GM21723 (cell line): Measurements from ENCODE around the gene SCTR.

Experiments used
- ATAC-seq: cut with Tn5 transposase; IDR thresholded peaks from one replicate; pipeline ENCODE4 v1.9.1; 2021; ENCODE audit warnings: mild to moderate bottlenecking, moderate library complexity; ENCODE audit not compliant: unreplicated experiment

The SCTR gene

GRCh38 chr2:119449521-119449920, 74.8 kb downstream of the SCTR start:
- no peak for ATAC-seq

- no peak for ATAC-seq
Measured at GRCh38 chr2:119448427-119449141, 75.7 kb downstream of the SCTR start.

- ATAC-seq, result no peak
Measured at GRCh38 chr2:119446037-119446436, 78.2 kb downstream of the SCTR start.

- no peak for ATAC-seq
Measured at GRCh38 chr2:119442850-119443249, 81.4 kb downstream of the SCTR start.

- ATAC-seq, result no peak
Measured at GRCh38 chr2:119442226-119442619, 82.1 kb downstream of the SCTR start.

GRCh38 chr2:119441376-119442225, 82.7 kb downstream of the SCTR start:
- no peak for ATAC-seq

- no peak for ATAC-seq
Measured at GRCh38 chr2:119440873-119441272, 83.4 kb downstream of the SCTR start.

GRCh38 chr2:119440501-119440870, 83.8 kb downstream of the SCTR start:
- no peak for ATAC-seq

GRCh38 chr2:119439574-119440500, 84.4 kb downstream of the SCTR start:
- no peak for ATAC-seq

GRCh38 chr2:119438726-119439284, 85.5 kb downstream of the SCTR start:
- ATAC-seq, result no peak

GRCh38 chr2:119438128-119438656, 86.1 kb downstream of the SCTR start:
- ATAC-seq, result no peak

GRCh38 chr2:119436993-119437772, 87.1 kb downstream of the SCTR start:
- ATAC-seq, result no peak

GRCh38 chr2:119435953-119436297, 88.4 kb downstream of the SCTR start:
- no peak for ATAC-seq

- no peak for ATAC-seq
Measured at GRCh38 chr2:119435081-119435952, 89.0 kb downstream of the SCTR start.

- no peak for ATAC-seq
Measured at GRCh38 chr2:119434664-119435063, 89.6 kb downstream of the SCTR start.

- ATAC-seq, result no peak
Measured at GRCh38 chr2:119433636-119434327, 90.5 kb downstream of the SCTR start.

GRCh38 chr2:119432851-119433522, 91.3 kb downstream of the SCTR start:
- ATAC-seq, result no peak
